Stimulated activated naive CD8-positive, alpha-beta T cell treated with anti-CD3 and anti-CD28 coated beads, Interleukin-15, Interleukin-2, amounts not matched to agents 100 ng/mL and 50 ng/mL, for 24 hours (primary cell): ENCODE data around the gene CUX1.
A peak's percentile ranks its signal among the peaks of the same experiment; 100 is the strongest.
"Not testable (repeated sequence)": the region's sequence is repeated elsewhere in the genome, so short reads cannot be mapped to it uniquely, and the experiment has no call there.

Source experiments
- H3K27ac Mint-ChIP-seq: one replicate; pipeline ENCODE4 v1.8.0; 2021; ENCODE audit warnings: mild to moderate bottlenecking, mixed read lengths
- H3K27me3 Mint-ChIP-seq: one replicate; pipeline ENCODE4 v1.8.0; 2021; ENCODE audit warnings: mixed read lengths
- H3K36me3 Mint-ChIP-seq: one replicate; pipeline ENCODE4 v1.8.0; 2021; ENCODE audit warnings: low read depth, mixed read lengths
- H3K4me1 Mint-ChIP-seq: one replicate; pipeline ENCODE4 v1.8.0; 2021; ENCODE audit warnings: low read depth, mixed read lengths
- H3K4me3 Mint-ChIP-seq: one replicate; pipeline ENCODE4 v1.8.0; 2021; ENCODE audit warnings: mild to moderate bottlenecking, mixed read lengths
- H3K9me3 Mint-ChIP-seq: one replicate; pipeline ENCODE4 v1.8.0; 2021; ENCODE audit warnings: mixed read lengths

The CUX1 gene

DNA sequence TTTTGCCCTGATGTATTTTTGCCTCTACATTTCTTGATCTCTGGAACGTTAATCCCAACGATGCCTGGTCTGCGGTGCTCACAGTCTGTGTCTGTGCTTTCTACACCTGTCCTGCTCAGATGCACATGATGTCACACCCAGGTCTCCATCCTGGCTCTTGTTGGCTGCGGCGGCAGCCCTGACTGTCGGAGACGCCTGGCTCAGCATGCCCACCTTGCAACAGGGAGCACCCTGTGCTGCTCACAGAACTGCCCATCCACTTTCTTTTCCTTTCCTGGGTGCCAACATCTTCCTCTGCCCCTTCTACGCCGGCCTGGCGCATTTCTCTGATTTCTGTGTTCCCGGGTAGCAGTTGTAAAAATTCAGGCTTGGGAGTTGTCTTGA, 106.2 kb downstream of the CUX1 start:
- Mint-ChIP-seq H3K27ac (peak overlapping the region; percentile 57), H3K4me1 (peaks cover 16% of the 10 kb centered on the region), H3K9me3 (no peaks in the 10 kb centered on the region), H3K27me3 (no peaks in the 10 kb centered on the region), H3K4me3 (no peak overlapping the region), H3K36me3 (peaks cover 17% of the 10 kb centered on the region)

DNA sequence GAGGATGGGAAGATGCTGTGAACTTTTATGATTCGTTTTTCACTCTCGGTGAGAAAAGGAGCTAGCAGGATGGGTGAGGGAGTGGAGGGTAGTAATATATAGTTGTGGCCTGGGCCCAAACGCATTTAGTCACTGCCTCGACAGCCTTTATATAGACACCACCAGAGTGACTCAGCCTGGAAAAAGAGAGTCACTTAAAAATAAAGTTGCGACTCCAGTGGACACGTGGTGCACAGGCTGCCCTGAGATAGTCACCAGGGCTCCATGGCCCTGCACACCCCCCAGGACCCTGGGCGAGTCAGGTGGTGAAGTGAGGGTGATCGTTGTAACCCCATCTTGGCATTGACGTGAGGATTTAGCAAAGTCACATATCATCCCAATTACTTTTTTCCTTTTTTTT, 106.7 kb downstream of the CUX1 start:
- Mint-ChIP-seq H3K27me3 (no peaks in the 10 kb centered on the region), H3K4me3 (no peak overlapping the region), H3K36me3 (peaks cover 17% of the 10 kb centered on the region), H3K27ac (peak overlapping the region; percentile 57), H3K9me3 (no peaks in the 10 kb centered on the region), H3K4me1 (peaks cover 16% of the 10 kb centered on the region)

- Mint-ChIP-seq H3K36me3 (peaks cover 20% of the 10 kb centered on the region), H3K27ac (no peak overlapping the region), H3K27me3 (no peaks in the 10 kb centered on the region), H3K4me3 (no peak overlapping the region), H3K9me3 (no peaks in the 10 kb centered on the region), H3K4me1 (peaks cover 16% of the 10 kb centered on the region)
Measured at GRCh38 chr7:101926265-101926664, 108.8 kb downstream of the CUX1 start.

DNA sequence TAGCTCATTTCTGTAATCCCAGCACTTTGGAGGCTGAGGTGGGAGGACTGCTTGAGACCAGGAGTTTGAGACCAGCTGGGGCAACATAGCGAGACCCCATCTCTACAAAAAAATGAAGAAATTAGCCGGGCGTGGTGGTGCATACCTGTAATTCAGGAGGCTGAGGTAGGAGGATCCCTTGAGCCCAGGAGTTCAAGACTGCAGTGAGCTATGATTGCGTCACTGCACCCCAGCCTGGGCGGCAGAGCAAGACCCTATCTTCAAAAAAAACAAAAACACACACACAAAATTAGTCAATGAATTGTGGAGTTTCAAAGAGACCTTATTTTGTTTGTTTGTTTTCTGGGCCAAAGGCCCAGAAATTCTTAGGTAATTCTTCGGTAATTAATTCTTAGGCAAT, 110.0 kb downstream of the CUX1 start:
- no peak overlapping the region for H3K27ac Mint-ChIP-seq

GRCh38 chr7:101927802-101928201, 110.4 kb downstream of the CUX1 start:
- H3K27ac Mint-ChIP-seq, result no peak overlapping the region
- H3K4me1 Mint-ChIP-seq, result peaks cover 16% of the 10 kb centered on the region
- no peaks in the 10 kb centered on the region for H3K9me3 Mint-ChIP-seq
- peaks cover 20% of the 10 kb centered on the region for H3K36me3 Mint-ChIP-seq
- H3K27me3 Mint-ChIP-seq, result no peaks in the 10 kb centered on the region
- H3K4me3 Mint-ChIP-seq, result no peak overlapping the region

More for the DNA sequence above, 110.0 kb downstream of the CUX1 start:
- Mint-ChIP-seq H3K4me1 (peaks cover 16% of the 10 kb centered on the region), H3K4me3 (no peak overlapping the region), H3K36me3 (peaks cover 20% of the 10 kb centered on the region), H3K9me3 (no peaks in the 10 kb centered on the region), H3K27me3 (no peaks in the 10 kb centered on the region)

DNA sequence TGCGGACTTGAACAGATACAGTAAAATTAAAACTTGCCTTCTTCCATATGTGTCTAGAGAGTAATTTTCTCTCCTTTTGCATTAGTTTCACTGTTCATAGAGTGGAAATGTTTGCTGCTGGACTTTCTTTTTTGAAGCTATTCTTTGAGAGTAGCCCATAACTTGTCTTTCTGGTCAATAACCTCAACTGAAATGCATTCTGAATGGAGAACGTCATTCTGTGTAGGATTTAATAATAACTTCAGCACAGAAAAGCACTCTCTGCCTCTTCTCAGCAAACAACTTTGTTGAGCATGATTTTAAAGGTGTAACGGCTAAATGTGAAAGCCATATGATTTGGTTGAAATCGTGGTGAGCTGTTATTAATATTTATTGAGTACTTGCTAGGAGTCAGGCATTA, 111.8 kb downstream of the CUX1 start:
- no peak overlapping the region for H3K4me3 Mint-ChIP-seq
- H3K9me3 Mint-ChIP-seq, result no peaks in the 10 kb centered on the region
- no peak overlapping the region for H3K27ac Mint-ChIP-seq
- no peaks in the 10 kb centered on the region for H3K27me3 Mint-ChIP-seq
- peaks cover 16% of the 10 kb centered on the region for H3K4me1 Mint-ChIP-seq
- H3K36me3 Mint-ChIP-seq, result peaks cover 15% of the 10 kb centered on the region

DNA sequence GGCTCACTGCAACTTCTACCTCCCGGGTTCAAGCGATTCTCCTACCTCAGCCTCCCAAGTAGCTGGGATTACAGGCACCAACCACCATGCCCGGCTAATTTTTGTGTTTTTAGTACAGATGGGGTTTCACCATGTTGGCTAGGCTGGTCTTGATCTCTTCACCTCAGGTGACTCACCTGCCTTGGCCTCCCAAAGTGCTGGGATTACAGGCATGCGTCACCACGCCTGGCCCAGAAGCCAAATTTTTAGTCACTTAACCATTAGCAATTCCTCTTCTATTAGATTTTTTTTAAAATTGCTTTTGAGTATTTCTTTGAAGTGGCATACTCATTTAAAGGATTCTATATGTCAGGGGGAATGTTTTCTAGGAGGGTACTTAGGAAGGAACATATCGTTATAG, 112.5 kb downstream of the CUX1 start:
- H3K27me3 Mint-ChIP-seq, H3K4me3 Mint-ChIP-seq, H3K27ac Mint-ChIP-seq, H3K9me3 Mint-ChIP-seq: not testable (repeated sequence)
- peaks cover 13% of the 10 kb centered on the region for H3K4me1 Mint-ChIP-seq
- H3K36me3 Mint-ChIP-seq, result peaks cover 15% of the 10 kb centered on the region

DNA sequence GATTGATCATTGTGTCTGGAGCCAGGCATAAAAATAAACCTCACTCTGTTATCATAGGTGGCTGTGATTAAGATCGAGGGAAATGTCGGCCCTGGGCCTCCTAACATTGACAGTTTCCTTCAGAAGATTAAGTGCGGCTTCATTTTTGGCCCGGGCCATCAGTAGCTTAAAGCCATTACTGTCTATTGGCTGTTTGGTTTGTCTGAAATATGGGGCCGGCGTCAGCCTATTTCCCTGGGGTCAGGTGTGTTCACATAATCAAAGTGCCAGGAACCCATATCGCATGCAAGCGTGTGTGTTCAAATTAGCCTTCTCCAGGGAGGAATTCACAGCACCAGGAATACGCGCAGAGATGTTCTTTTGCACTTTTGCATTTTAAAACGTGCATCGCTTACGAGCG, 114.7 kb downstream of the CUX1 start:
- H3K4me1 Mint-ChIP-seq, result peaks cover 14% of the 10 kb centered on the region
- H3K27me3 Mint-ChIP-seq, result no peaks in the 10 kb centered on the region
- H3K27ac Mint-ChIP-seq, result no peak overlapping the region
- H3K9me3 Mint-ChIP-seq, result no peaks in the 10 kb centered on the region
- no peak overlapping the region for H3K4me3 Mint-ChIP-seq
- H3K36me3 Mint-ChIP-seq, result peaks cover 9% of the 10 kb centered on the region

- Mint-ChIP-seq H3K27me3 (no peaks in the 10 kb centered on the region), H3K9me3 (no peaks in the 10 kb centered on the region), H3K4me3 (no peak overlapping the region), H3K27ac (no peak overlapping the region), H3K4me1 (peaks cover 14% of the 10 kb centered on the region), H3K36me3 (peaks cover 7% of the 10 kb centered on the region)
Measured at GRCh38 chr7:101933028-101933427, 115.6 kb downstream of the CUX1 start.

GRCh38 chr7:101933688-101934121, 116.3 kb downstream of the CUX1 start:
- H3K36me3 Mint-ChIP-seq, result peaks cover 7% of the 10 kb centered on the region
- peak overlapping the region; percentile 7 for H3K4me3 Mint-ChIP-seq
- H3K4me1 Mint-ChIP-seq, result peaks cover 14% of the 10 kb centered on the region
- H3K27ac Mint-ChIP-seq, result no peak overlapping the region
- no peaks in the 10 kb centered on the region for H3K9me3 Mint-ChIP-seq
- H3K27me3 Mint-ChIP-seq, result no peaks in the 10 kb centered on the region

- Mint-ChIP-seq H3K36me3 (peaks cover 7% of the 10 kb centered on the region), H3K4me3 (no peak overlapping the region), H3K27me3 (no peaks in the 10 kb centered on the region), H3K9me3 (no peaks in the 10 kb centered on the region), H3K27ac (no peak overlapping the region), H3K4me1 (peaks cover 18% of the 10 kb centered on the region)
Measured at GRCh38 chr7:101934618-101935017, 117.2 kb downstream of the CUX1 start.

- Mint-ChIP-seq H3K36me3 (no peaks in the 10 kb centered on the region), H3K9me3 (no peaks in the 10 kb centered on the region), H3K4me3 (no peak overlapping the region), H3K27me3 (no peaks in the 10 kb centered on the region), H3K27ac (no peak overlapping the region), H3K4me1 (peaks cover 18% of the 10 kb centered on the region)
Measured at GRCh38 chr7:101935521-101936141, 118.2 kb downstream of the CUX1 start.

- Mint-ChIP-seq H3K27me3 (no peaks in the 10 kb centered on the region), H3K4me3 (no peak overlapping the region), H3K9me3 (no peaks in the 10 kb centered on the region), H3K36me3 (no peaks in the 10 kb centered on the region), H3K4me1 (peaks cover 18% of the 10 kb centered on the region), H3K27ac (no peak overlapping the region)
Measured at GRCh38 chr7:101936223-101936610, 118.8 kb downstream of the CUX1 start.

- H3K36me3 Mint-ChIP-seq, result no peaks in the 10 kb centered on the region
- H3K9me3 Mint-ChIP-seq, result no peaks in the 10 kb centered on the region
- H3K4me1 Mint-ChIP-seq, result peaks cover 21% of the 10 kb centered on the region
- H3K4me3 Mint-ChIP-seq, result no peak overlapping the region
- H3K27ac Mint-ChIP-seq, result no peak overlapping the region
- no peaks in the 10 kb centered on the region for H3K27me3 Mint-ChIP-seq
Measured at GRCh38 chr7:101936611-101937231, 119.3 kb downstream of the CUX1 start.

DNA sequence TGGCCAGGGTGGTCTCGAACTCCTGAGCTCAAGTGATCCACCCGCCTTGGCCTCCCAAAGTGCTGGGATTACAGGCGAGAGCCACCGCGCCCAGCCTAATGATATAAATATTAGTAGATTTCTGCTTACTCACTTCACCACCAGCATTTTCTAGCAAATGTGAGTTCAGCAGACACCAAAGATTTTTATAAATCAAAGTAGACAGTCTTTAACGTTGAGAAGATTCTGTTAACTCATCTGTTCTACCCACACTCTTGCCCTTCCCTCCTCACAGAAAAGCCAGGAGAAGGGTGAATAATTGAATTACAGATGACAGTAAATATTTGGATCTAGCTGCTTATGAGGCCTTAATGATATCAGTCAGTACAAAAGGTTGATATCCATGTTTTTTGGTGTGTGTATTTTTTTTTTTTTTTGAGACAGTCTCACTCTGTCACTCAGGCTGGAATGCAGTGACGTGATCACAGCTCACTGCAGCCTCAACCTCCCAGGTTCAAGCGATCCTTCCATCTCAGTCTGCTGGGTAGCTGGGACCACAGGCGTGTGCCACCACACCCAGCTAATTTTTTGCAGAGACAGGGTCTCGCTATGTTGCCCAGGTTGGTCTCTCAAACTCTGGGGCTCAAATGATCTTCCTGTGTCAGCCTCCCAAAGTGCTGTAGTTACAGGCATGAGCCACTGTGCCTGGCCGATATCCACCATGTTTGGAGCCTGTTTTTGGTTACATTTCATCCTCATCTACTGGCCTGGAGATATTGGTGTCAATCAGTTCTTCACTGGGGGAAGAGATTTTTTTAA, 120.5 kb downstream of the CUX1 start:
- H3K27ac Mint-ChIP-seq, result no peak overlapping the region
- H3K27me3 Mint-ChIP-seq, result no peaks in the 10 kb centered on the region
- no peak overlapping the region for H3K4me3 Mint-ChIP-seq
- peaks cover 27% of the 10 kb centered on the region for H3K4me1 Mint-ChIP-seq
- no peaks in the 10 kb centered on the region for H3K36me3 Mint-ChIP-seq
- no peaks in the 10 kb centered on the region for H3K9me3 Mint-ChIP-seq
